IMR-90 (cell line): ENCODE data around the gene CDKN1A. TPM values are rescaled to one million over a fixed set of nuclear protein-coding genes. Genes with fewer than 3 reads are reported as not detected.

ENCODE experiments used
- ATAC-seq: fragments of 200-7000 bp; cut with Tn5 transposase; 2 replicates; pipeline ENCODE4 v1.9.1; 2020; ENCODE audit warnings: low read depth, mild to moderate bottlenecking, moderate library complexity
- BruUV-seq: library from RNA; stranded (reverse); fragments of 400-500 nt; replicated peaks from 2 replicates; lab custom pipeline; 2021; lab: Mats Ljungman, UMichigan
- CTCF ChIA-PET: fragments of 300-600 bp; formaldehyde crosslinking; extraction: SDS; loops from one replicate; lab custom pipeline; 2021; ENCODE audit warnings: antibody characterized with exemption; lab: Yijun Ruan, JAX
- POLR2A ChIA-PET: fragments of 300-600 bp; sonication (Branson Sonifier 250); formaldehyde crosslinking; loops from one replicate; lab custom pipeline; 2022; ENCODE audit warnings: antibody characterized with exemption; ENCODE audit not compliant: unreplicated experiment; lab: Charles Lee
- DNase-seq: peaks from one replicate; pipeline ENCODE4 v3.0.0; 2013
- H2AFZ ChIP-seq: replicated peaks from 2 replicates; pipeline ENCODE3; 2013; ENCODE audit warnings: low read length, mild to moderate bottlenecking; ENCODE audit not compliant: poor library complexity
- H2AK5ac ChIP-seq: 2 replicates; pipeline ENCODE4 v1.6.1; 2013; ENCODE audit warnings: low read depth, low read length, inconsistent platforms
- H2AK9ac ChIP-seq: replicated peaks from 2 replicates; pipeline ENCODE3; 2013; ENCODE audit warnings: mild to moderate bottlenecking, low read depth, low read length, moderate library complexity; ENCODE audit not compliant: poor library complexity
- H2BK120ac ChIP-seq: 2 replicates; pipeline ENCODE4 v1.6.1; 2013; ENCODE audit warnings: low read depth, low read length, inconsistent platforms
- H2BK15ac ChIP-seq: 3 replicates; pipeline ENCODE4 v1.6.1; 2013; ENCODE audit warnings: low read depth, low read length, inconsistent platforms
- H2BK20ac ChIP-seq: 2 replicates; pipeline ENCODE4 v1.6.1; 2013; ENCODE audit warnings: low read depth, mild to moderate bottlenecking, inconsistent platforms, low read length, moderate library complexity
- H2BK5ac ChIP-seq: 2 replicates; pipeline ENCODE4 v1.6.1; 2013; ENCODE audit warnings: mild to moderate bottlenecking, low read depth, low read length, inconsistent platforms; ENCODE audit not compliant: poor library complexity, severe bottlenecking
- H3K14ac ChIP-seq: replicated peaks from 2 replicates; pipeline ENCODE4 v1.6.1; 2013; ENCODE audit warnings: low read depth, low read length, inconsistent platforms
- H3K18ac ChIP-seq: 2 replicates; pipeline ENCODE4 v1.6.1; 2013; ENCODE audit warnings: low read depth, low read length, control low read depth
- H3K23ac ChIP-seq: 2 replicates; pipeline ENCODE4 v1.6.1; 2013; ENCODE audit warnings: low read depth, low read length, inconsistent platforms
- H3K27ac ChIP-seq: 2 replicates; pipeline ENCODE4 v1.5.1; 2013; ENCODE audit warnings: mild to moderate bottlenecking, control low read depth, low read length; ENCODE audit not compliant: insufficient read depth
- H3K27me3 ChIP-seq: 2 replicates; pipeline ENCODE4 v1.6.1; 2013; ENCODE audit warnings: low read length; ENCODE audit not compliant: control insufficient read depth, insufficient read depth
- H3K36me3 ChIP-seq: 2 replicates; pipeline ENCODE4 v1.6.1; 2013; ENCODE audit warnings: low read length, mixed read lengths; ENCODE audit not compliant: control insufficient read depth, insufficient read depth
- H3K4ac ChIP-seq: 2 replicates; pipeline ENCODE4 v1.6.1; 2013; ENCODE audit warnings: low read depth, low read length, inconsistent platforms
- H3K4me1 ChIP-seq: 2 replicates; pipeline ENCODE4 v1.6.1; 2013; ENCODE audit warnings: low read length, mixed read lengths; ENCODE audit not compliant: control insufficient read depth, insufficient read depth
- H3K4me2 ChIP-seq: 2 replicates; pipeline ENCODE4 v1.6.1; 2013; ENCODE audit warnings: low read depth, mild to moderate bottlenecking, control low read depth, low read length, moderate library complexity
- H3K4me3 ChIP-seq: 2 replicates; pipeline ENCODE4 v1.5.1; 2013; ENCODE audit warnings: low read depth, mild to moderate bottlenecking, control low read depth, low read length, moderate library complexity; ENCODE audit not compliant: insufficient read depth
- H3K56ac ChIP-seq: 2 replicates; pipeline ENCODE4 v1.6.1; 2013; ENCODE audit warnings: low read length, inconsistent platforms; ENCODE audit not compliant: insufficient read depth; ENCODE audit errors: extremely low read depth
- H3K79me1 ChIP-seq, 2 experiments: 2 replicates each; pipeline ENCODE4 v1.6.1; 2013; ENCODE audit warnings: low read length in 2 of 2, inconsistent platforms in 1 of 2, low read depth in 1 of 2
- H3K9ac ChIP-seq: 2 replicates; pipeline ENCODE4 v1.6.1; 2013; ENCODE audit warnings: low read depth, low read length, control low read depth
- H3K9me1 ChIP-seq: 2 replicates; pipeline ENCODE4 v1.6.1; 2013; ENCODE audit warnings: low read length, inconsistent platforms; ENCODE audit not compliant: insufficient read depth
- H3K9me3 ChIP-seq: 2 replicates; pipeline ENCODE4 v1.6.1; 2013; ENCODE audit warnings: low read length; ENCODE audit not compliant: control insufficient read depth, insufficient read depth
- H4K20me1 ChIP-seq: 2 replicates; pipeline ENCODE4 v1.6.1; 2013; ENCODE audit warnings: low read length, inconsistent platforms; ENCODE audit not compliant: insufficient read depth
- H4K5ac ChIP-seq: 2 replicates; pipeline ENCODE4 v1.6.1; 2013; ENCODE audit warnings: mild to moderate bottlenecking, low read depth, low read length, control low read depth
- H4K8ac ChIP-seq, 2 experiments: 2 replicates each; pipeline ENCODE4 v1.6.1; 2013; ENCODE audit warnings: low read depth in 2 of 2, low read length in 2 of 2, control low read depth in 1 of 2, inconsistent platforms in 1 of 2
- H4K91ac ChIP-seq: 2 replicates; pipeline ENCODE4 v1.6.1; 2013; ENCODE audit warnings: low read depth, low read length, inconsistent platforms; ENCODE audit not compliant: insufficient read depth
- BHLHE40 ChIP-seq: fragments of 150-350 bp; IDR thresholded peaks from 2 replicates; pipeline ENCODE4 v1.6.1; 2016; ENCODE audit warnings: mild to moderate bottlenecking, low read depth, low read length
- CEBPB ChIP-seq: IDR thresholded peaks from 2 replicates; pipeline ENCODE4 v1.6.1; 2012; ENCODE audit warnings: low read depth, low read length, improper control_type of control experiment
- CHD1 ChIP-seq: IDR thresholded peaks from 2 replicates; pipeline ENCODE4 v1.6.1; 2012; ENCODE audit warnings: low read depth, low read length, improper control_type of control experiment
- FOS ChIP-seq: fragments of 150-350 bp; IDR thresholded peaks from 2 replicates; pipeline ENCODE4 v1.6.1; 2016; ENCODE audit warnings: low read depth, low read length
- MAFK ChIP-seq: IDR thresholded peaks from 2 replicates; pipeline ENCODE4 v1.6.1; 2012; ENCODE audit warnings: low read depth, low read length, improper control_type of control experiment
- MAZ ChIP-seq: IDR thresholded peaks from 2 replicates; pipeline ENCODE4 v1.6.1; 2012; ENCODE audit warnings: low read depth, mild to moderate bottlenecking, low read length, improper control_type of control experiment, moderate library complexity, borderline replicate concordance
- RCOR1 ChIP-seq: IDR thresholded peaks from 2 replicates; pipeline ENCODE4 v1.6.1; 2012; ENCODE audit warnings: mild to moderate bottlenecking, low read length, improper control_type of control experiment; ENCODE audit not compliant: insufficient replicate concordance
- WGBS, 2 experiments: methylation state at CpG; one replicate each; pipeline versions ENCODE4 v1.1.5 to v1.1.7; 2013; ENCODE audit warnings: missing lambda C conversion rate in 2 of 2; ENCODE audit not compliant: insufficient read length in 1 of 2; ENCODE audit errors: extremely low coverage in 2 of 2; 5-methylcytosine and 5-hydroxymethylcytosine counted together
- dilution Hi-C: fragments of 300-500 bp; cut with HindIII; formaldehyde crosslinking; loops from one replicate; pipeline ENCODE4 v1.14.3; 2018; ENCODE audit warnings: low sequenced_read_pairs; ENCODE audit not compliant: unreplicated experiment
- in situ Hi-C: fragments of 300-500 bp; cut with MboI; formaldehyde crosslinking; loops from 3 replicates; pipeline ENCODE4 v1.14.3; 2019; ENCODE audit warnings: low sequenced_read_pairs, inconsistent platforms, mixed read lengths
- intact Hi-C: fragments of 100-400 bp; cut with micrococcal nuclease; formaldehyde crosslinking; loops from 2 replicates; pipeline ENCODE4 v1.10.0; 2022
- polyA plus RNA-seq, 3 experiments: library from polyadenylated mRNA; depleted of rRNA; stranded (reverse); fragments of >200 nt; gene quantifications; 2 replicates each; pipeline ENCODE4 v1.2.3, GENCODE V29; 2012; ENCODE audit warnings: low replicate concordance in 1 of 3
- total RNA-seq: library from RNA; depleted of rRNA; stranded (reverse); fragments of >200 nt; gene quantifications from 2 replicates; pipeline ENCODE4 v1.2.3, GENCODE V29; 2012
- TF ChIP-seq, protein P1 (sequence below): fragments of 150-350 bp; IDR thresholded peaks from 2 replicates; pipeline ENCODE4 v1.6.1; 2016; ENCODE audit warnings: low read depth, mild to moderate bottlenecking, low read length, moderate library complexity, borderline replicate concordance
- TF ChIP-seq, protein P2 (sequence below): conservative IDR thresholded peaks from 2 replicates; pipeline ENCODE4 v1.5.1; 2012; ENCODE audit warnings: mild to moderate bottlenecking, low read depth, low read length, improper control_type of control experiment
- TF ChIP-seq, protein P3 (sequence below): fragments of 150-350 bp; IDR thresholded peaks from 2 replicates; pipeline ENCODE4 v1.6.1; 2017; ENCODE audit warnings: mild to moderate bottlenecking, antibody characterized with exemption, low read length, low read depth

The CDKN1A gene
- total and polyA plus RNA-seq, 2 of the 4 experiments (the other 2 are of a cell fraction), result 155 to 576 TPM

DNA sequence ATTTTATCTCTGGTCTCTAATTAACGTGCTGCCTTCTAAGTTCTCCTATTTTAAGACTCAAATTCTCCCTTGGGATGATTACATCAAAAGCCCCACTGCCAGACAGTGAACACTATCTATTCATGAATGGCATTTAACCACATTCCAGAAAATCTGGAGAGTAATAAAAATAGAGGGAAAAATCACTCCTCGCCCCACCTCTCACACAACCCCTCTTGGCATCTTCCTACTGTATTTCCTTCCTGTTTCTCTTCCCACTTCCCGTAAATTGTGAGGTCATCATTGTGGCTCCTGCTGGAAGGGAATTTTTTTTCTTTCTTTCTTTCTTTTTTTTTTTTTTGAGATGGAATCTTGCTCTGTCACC lies 50.6 kb downstream of the CDKN1A start:
- H2AK5ac ChIP-seq, result no peak overlapping the region
- no peak overlapping the region for H3K4me3 ChIP-seq
- H3K4ac ChIP-seq, result no peak overlapping the region
- in situ Hi-C loops, result no loop called here
- no peak overlapping the region for H2AFZ ChIP-seq
- H3K4me1 ChIP-seq, result no peaks in the 10 kb centered on the region
- H3K18ac ChIP-seq, result no peak overlapping the region
- no peak overlapping the region for H4K5ac ChIP-seq
- no peak overlapping the region for H3K4me2 ChIP-seq
- no peaks in the 10 kb centered on the region for H3K9me3 ChIP-seq
- no peak overlapping the region for H3K56ac ChIP-seq
- H2AK9ac ChIP-seq, result no peak overlapping the region
- no peak for TF ChIP-seq MAFK
- no peak for TF ChIP-seq RCOR1
- TF ChIP-seq CEBPB, result no peak
- TF ChIP-seq, protein P1, sequence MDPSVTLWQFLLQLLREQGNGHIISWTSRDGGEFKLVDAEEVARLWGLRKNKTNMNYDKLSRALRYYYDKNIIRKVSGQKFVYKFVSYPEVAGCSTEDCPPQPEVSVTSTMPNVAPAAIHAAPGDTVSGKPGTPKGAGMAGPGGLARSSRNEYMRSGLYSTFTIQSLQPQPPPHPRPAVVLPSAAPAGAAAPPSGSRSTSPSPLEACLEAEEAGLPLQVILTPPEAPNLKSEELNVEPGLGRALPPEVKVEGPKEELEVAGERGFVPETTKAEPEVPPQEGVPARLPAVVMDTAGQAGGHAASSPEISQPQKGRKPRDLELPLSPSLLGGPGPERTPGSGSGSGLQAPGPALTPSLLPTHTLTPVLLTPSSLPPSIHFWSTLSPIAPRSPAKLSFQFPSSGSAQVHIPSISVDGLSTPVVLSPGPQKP, result no peak
- TF ChIP-seq, protein P2, sequence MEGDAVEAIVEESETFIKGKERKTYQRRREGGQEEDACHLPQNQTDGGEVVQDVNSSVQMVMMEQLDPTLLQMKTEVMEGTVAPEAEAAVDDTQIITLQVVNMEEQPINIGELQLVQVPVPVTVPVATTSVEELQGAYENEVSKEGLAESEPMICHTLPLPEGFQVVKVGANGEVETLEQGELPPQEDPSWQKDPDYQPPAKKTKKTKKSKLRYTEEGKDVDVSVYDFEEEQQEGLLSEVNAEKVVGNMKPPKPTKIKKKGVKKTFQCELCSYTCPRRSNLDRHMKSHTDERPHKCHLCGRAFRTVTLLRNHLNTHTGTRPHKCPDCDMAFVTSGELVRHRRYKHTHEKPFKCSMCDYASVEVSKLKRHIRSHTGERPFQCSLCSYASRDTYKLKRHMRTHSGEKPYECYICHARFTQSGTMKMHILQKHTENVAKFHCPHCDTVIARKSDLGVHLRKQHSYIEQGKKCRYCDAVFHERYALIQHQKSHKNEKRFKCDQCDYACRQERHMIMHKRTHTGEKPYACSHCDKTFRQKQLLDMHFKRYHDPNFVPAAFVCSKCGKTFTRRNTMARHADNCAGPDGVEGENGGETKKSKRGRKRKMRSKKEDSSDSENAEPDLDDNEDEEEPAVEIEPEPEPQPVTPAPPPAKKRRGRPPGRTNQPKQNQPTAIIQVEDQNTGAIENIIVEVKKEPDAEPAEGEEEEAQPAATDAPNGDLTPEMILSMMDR, result no peak
- no peak for TF ChIP-seq CHD1
- TF ChIP-seq MAZ, result no peak
- TF ChIP-seq, protein P3, sequence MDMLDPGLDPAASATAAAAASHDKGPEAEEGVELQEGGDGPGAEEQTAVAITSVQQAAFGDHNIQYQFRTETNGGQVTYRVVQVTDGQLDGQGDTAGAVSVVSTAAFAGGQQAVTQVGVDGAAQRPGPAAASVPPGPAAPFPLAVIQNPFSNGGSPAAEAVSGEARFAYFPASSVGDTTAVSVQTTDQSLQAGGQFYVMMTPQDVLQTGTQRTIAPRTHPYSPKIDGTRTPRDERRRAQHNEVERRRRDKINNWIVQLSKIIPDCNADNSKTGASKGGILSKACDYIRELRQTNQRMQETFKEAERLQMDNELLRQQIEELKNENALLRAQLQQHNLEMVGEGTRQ, result no peak
- no peak for TF ChIP-seq BHLHE40
- no peak for TF ChIP-seq FOS
- dilution Hi-C loops, result no loop called here
- no peak overlapping the region for H2BK20ac ChIP-seq
- ChIA-PET POLR2A (no interaction called here), CTCF (interaction anchor here (0.7 kb wide), 1 partner anchor 149 kb away, joined by 3 read pairs; no protein-coding TSS in a partner anchor)
- intact Hi-C loops, result no loop called here
- no CpG with 5 or more reads among the region's 3 CpGs for WGBS, 2 experiments
- DNase-seq (no peak), ATAC-seq (no peak)
- peaks cover 4% of the 10 kb centered on the region; the same call in 1 of the 2 replicates for H3K27me3 ChIP-seq
- H2BK15ac ChIP-seq, result no peak overlapping the region
- peaks cover 5% of the 10 kb centered on the region; the same call in 1 of the 2 replicates for H4K20me1 ChIP-seq
- H4K8ac ChIP-seq, result no peak overlapping the region
- no peaks in the 10 kb centered on the region for H3K9me1 ChIP-seq
- no peak overlapping the region for H3K14ac ChIP-seq
- H3K79me1 ChIP-seq, result no peaks in the 10 kb centered on the region
- H3K36me3 ChIP-seq, result no peaks in the 10 kb centered on the region
- no peak overlapping the region for H2BK120ac ChIP-seq
- no peak overlapping the region for H4K91ac ChIP-seq
- no peak overlapping the region for H3K23ac ChIP-seq
- H2BK5ac ChIP-seq, result no peak overlapping the region
- BruUV-seq, result no TSS peak
- H3K9ac ChIP-seq, result no peak overlapping the region
- H3K27ac ChIP-seq, result no peak overlapping the region
